Measurements from ENCODE around the gene CCL3.

Gene CCL3

DNA sequence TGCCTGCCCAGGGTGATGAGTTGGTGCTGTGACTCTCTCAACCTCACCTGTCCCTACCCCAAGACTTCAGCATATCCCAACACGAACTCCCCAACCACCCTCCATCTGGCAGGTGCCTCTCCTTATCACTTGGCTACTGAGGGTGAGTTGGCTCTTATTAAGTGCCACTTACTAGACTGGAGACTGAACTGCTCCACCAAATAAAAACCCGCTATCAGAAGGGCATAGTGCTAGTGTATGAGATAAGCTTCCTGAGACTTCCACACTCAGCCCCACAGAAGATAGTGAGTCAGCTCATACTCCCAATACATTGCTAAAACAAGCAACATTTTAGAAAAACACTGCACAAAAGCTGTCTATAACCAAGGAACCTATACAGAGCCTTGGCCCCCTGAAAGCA, 41.9 kb downstream of the CCL3 start:
- H3K4me1 ChIP-seq = no peaks in the 10 kb centered on the region
- no peak overlapping the region for H3K4me3 ChIP-seq
- no peak overlapping the region for H3K27ac ChIP-seq
- H3K36me3 ChIP-seq = no peaks in the 10 kb centered on the region
- intact Hi-C loops (cut with DNase I; ENCODE audit: low total_unique reads) = no loop called here
- DNase-seq = no peak
- H3K27me3 ChIP-seq = no peaks in the 10 kb centered on the region
- TF ChIP-seq, protein P1, sequence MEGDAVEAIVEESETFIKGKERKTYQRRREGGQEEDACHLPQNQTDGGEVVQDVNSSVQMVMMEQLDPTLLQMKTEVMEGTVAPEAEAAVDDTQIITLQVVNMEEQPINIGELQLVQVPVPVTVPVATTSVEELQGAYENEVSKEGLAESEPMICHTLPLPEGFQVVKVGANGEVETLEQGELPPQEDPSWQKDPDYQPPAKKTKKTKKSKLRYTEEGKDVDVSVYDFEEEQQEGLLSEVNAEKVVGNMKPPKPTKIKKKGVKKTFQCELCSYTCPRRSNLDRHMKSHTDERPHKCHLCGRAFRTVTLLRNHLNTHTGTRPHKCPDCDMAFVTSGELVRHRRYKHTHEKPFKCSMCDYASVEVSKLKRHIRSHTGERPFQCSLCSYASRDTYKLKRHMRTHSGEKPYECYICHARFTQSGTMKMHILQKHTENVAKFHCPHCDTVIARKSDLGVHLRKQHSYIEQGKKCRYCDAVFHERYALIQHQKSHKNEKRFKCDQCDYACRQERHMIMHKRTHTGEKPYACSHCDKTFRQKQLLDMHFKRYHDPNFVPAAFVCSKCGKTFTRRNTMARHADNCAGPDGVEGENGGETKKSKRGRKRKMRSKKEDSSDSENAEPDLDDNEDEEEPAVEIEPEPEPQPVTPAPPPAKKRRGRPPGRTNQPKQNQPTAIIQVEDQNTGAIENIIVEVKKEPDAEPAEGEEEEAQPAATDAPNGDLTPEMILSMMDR (IDR thresholded peaks at IDR 0.05) = no peak
- H3K9me3 ChIP-seq = peaks cover 3 to 20% (median 16%) of the 10 kb centered on the region in 3 donors

Data from tibial artery (tissue), 4 donors.